Subcutaneous abdominal adipose tissue (tissue), 5 donors: ENCODE results near the gene LPAR2.
"Not testable (repeated sequence)": the region's sequence is repeated elsewhere in the genome, so short reads cannot be mapped to it uniquely, and the experiment has no call there.

Experiments
- H3K27ac ChIP-seq: one replicate; pipeline ENCODE4 v1.7.0; 2013; ENCODE audit warnings: low read depth, mild to moderate bottlenecking, inconsistent platforms, low read length, moderate library complexity
- H3K27me3 ChIP-seq, 5 donors: one replicate each; pipeline ENCODE4 v1.7.0; 2013; ENCODE audit warnings: low read length in 5 of 5, inconsistent platforms in 1 of 5; ENCODE audit not compliant: control insufficient read depth in 5 of 5, insufficient read depth in 4 of 5
- H3K36me3 ChIP-seq, 5 donors: one replicate each; pipeline ENCODE4 v1.7.0; 2013; ENCODE audit warnings: low read length in 5 of 5; ENCODE audit not compliant: control insufficient read depth in 5 of 5, insufficient read depth in 5 of 5
- H3K4me1 ChIP-seq, 5 donors: one replicate each; pipeline ENCODE4 v1.7.0; 2013; ENCODE audit warnings: low read length in 5 of 5, mild to moderate bottlenecking in 3 of 5, moderate library complexity in 1 of 5; ENCODE audit not compliant: control insufficient read depth in 5 of 5, insufficient read depth in 5 of 5
- H3K4me3 ChIP-seq, 5 donors: one replicate each; pipeline ENCODE4 v1.7.0; 2013; ENCODE audit warnings: low read length in 5 of 5, low read depth in 1 of 5
- H3K9ac ChIP-seq, 5 donors: one replicate each; pipeline ENCODE4 v1.7.0; 2013; ENCODE audit warnings: low read length in 5 of 5, mild to moderate bottlenecking in 4 of 5, moderate library complexity in 3 of 5
- H3K9me3 ChIP-seq, 5 donors: one replicate each; pipeline ENCODE4 v1.7.0; 2013; ENCODE audit warnings: low read length in 5 of 5; ENCODE audit not compliant: control insufficient read depth in 5 of 5
- donor health status: healthy.
- donor health status: healthy.
- donor health status: healthy.
- donor health status: healthy.
- donor health status: healthy.

LPAR2 gene

DNA sequence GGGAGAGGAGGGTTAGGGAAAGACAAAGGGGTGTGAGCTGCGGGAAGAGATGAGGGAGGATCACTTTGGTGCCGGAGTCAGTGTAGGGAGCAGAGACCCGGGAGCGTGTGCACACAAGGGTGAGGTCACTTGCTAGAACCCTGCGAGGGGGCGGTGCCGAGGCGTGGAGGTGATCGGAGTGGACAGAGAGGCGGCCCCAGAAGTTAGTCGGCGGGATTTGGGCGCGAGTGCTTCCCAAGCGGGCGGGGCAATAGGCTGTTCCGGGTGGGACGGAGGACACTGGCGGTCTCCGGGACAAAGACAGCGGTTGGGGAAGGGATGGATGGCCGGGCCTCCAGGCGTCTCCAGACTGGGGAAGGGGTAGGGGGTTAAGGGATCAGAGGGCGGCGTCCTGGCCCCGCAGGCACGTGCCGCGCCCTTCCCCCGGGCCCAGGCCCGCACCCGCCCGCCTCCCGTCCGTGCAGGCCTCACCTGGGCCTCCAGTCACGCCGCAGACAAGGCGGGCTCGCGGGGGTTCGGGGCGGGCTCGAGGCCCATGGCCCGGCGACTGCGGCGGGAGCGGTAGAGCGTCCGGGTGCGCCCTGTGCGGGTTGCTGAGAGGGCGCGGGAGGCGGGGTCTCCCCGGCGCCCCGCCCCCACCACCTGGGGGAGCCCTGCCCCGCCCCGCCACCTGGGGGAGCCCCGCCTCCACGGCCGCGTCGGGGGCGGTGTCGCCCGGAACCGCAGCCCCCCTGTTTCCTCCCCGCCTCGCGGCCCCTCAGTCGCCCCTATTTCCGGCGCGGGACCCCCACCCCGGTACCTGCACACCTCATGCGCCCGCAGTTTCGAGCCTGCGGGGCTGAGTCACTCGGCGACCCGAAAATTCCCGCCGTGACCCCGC, at the start of gene LPAR2:
TSS of gene LPAR2 (minus strand) at position 600 of the 880 bp plus-strand sequence. CDS start 945 bp downstream, outside the sequence.
- peaks cover 0 to 17% (median 4%) of the 10 kb centered on the region in 5 donors for H3K36me3 ChIP-seq
- peak within 1 kb of the TSS; percentile 49 to 66 (median 56) for H3K4me3 ChIP-seq
- peaks cover 2 to 19% (median 13%) of the 10 kb centered on the region in 5 donors for H3K4me1 ChIP-seq
- peak within 1 kb of the TSS in 4 of 5 donors; percentile 39 to 67 (median 56) for H3K9ac ChIP-seq
- H3K27ac ChIP-seq: no peak within 1 kb of the TSS
- H3K9me3 ChIP-seq: no peaks in the 10 kb centered on the region
- H3K27me3 ChIP-seq: peaks cover 0 to 8% (median 0%) of the 10 kb centered on the region in 5 donors

DNA sequence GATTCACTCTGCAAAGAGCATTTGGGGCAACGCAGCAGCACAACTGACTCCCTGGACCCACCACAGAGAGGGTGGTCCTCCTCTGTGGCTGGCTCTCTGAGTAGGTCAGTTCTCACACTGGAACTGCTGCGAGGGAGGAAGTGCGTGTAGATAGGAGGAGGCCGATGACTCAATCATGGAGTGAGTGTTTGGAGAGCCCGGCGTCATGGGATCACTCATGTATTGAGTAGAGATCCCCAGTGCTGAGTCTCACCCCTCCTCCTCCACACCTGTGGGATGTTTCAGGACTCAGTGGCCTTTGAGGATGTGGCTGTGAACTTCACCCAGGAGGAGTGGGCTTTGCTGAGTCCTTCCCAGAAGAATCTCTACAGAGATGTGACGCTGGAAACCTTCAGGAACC, 49.6 kb upstream of the LPAR2 start:
- H3K27me3 ChIP-seq: no peaks in the 10 kb centered on the region
- no peaks in the 10 kb centered on the region for H3K4me1 ChIP-seq
- no peak overlapping the region for H3K27ac ChIP-seq
- H3K9ac ChIP-seq: no peak overlapping the region
- no peak overlapping the region for H3K4me3 ChIP-seq
- H3K36me3 ChIP-seq: peaks cover 16 to 61% (median 30%) of the 10 kb centered on the region in 5 donors
- H3K9me3 ChIP-seq: peaks cover 2 to 30% (median 10%) of the 10 kb centered on the region in 5 donors

DNA sequence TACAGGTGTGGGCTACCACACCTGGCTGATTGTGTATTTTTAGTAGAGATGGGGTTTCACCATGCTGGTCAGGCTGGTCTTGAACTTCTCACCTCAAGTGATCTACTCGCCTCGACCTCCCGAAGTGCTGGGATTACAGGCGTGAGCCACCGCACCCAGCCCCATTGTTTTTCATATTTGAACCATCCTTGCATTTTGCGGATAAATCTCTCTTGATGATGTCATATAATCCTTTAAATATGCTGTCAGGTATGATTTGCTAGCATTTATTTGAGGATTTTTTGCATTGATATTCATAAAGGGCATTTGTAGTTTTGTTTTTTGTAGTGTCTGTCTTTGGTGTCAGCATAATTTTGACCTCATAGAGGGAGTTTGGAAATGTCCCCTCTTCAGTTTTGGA, 46.3 kb upstream of the LPAR2 start:
- Histone ChIP-seq H3K4me1 (peaks cover 0 to 11% (median 9%) of the 10 kb centered on the region in 5 donors), H3K9ac (no peak overlapping the region), H3K27ac (no peak overlapping the region), H3K27me3 (no peaks in the 10 kb centered on the region), H3K9me3 (peaks cover 0 to 10% (median 7%) of the 10 kb centered on the region in 5 donors), H3K4me3 (no peak overlapping the region), H3K36me3 (peaks cover 9 to 48% (median 22%) of the 10 kb centered on the region in 5 donors)

DNA sequence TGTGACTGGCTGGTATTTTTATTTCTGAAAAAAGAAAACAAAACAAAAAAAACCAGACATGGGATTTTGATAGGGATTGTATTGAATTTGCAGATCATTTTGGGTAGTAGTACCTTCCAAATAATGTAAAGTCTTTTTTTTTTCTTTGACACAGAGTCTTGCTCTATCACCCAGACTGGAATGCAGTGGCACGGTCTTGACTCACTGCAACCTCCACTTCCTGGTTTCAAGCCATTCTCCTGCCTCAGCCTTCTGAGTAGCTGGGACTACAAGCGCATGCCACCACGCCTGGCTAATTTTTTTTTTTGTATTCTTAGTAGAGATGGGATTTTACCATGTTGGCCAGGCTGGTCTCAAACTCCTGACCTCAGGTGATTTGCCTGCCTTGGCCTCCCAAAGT, 44.8 kb upstream of the LPAR2 start:
- Histone ChIP-seq H3K4me1 (peaks cover 0 to 22% (median 18%) of the 10 kb centered on the region in 5 donors), H3K27me3 (no peaks in the 10 kb centered on the region), H3K27ac (no peak overlapping the region), H3K4me3 (no peak overlapping the region), H3K36me3 (peaks cover 0 to 34% (median 9%) of the 10 kb centered on the region in 5 donors), H3K9ac (no peak overlapping the region), H3K9me3 (peaks cover 0 to 5% (median 0%) of the 10 kb centered on the region in 5 donors)

DNA sequence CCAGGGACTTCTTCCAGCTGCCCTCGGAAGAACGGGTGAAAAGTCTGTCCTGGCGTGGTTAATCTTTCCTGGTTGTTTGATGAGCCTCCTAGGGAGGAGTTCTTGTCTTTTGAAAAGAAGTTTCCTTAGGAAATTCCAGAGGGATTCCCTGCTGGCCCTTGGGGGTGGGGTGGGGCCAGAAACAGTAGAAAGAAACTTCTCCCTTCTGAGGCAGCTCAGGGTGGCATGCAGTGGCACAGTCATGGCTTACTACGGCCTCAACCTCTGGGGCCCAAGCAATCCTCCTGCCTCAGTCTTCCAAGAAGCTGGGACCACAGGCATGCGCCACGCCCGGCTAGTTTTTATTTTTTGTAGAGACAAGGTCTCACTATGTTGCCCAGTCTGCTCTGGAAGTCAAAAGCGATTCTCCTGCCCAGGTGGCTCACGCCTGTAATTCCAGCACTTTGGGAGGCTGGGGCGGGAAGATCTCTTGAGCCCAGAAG, 42.1 kb upstream of the LPAR2 start:
- H3K4me1 ChIP-seq: peaks cover 0 to 26% (median 18%) of the 10 kb centered on the region in 5 donors
- no peaks in the 10 kb centered on the region for H3K9me3 ChIP-seq
- peak overlapping the region in 2 of 5 donors; percentile 86 to 88 for H3K4me3 ChIP-seq
- no peaks in the 10 kb centered on the region for H3K27me3 ChIP-seq
- peak overlapping the region in 3 of 5 donors; percentile 28 to 95 (median 31) for H3K9ac ChIP-seq
- no peak overlapping the region for H3K27ac ChIP-seq
- H3K36me3 ChIP-seq: peaks cover 0 to 17% (median 0%) of the 10 kb centered on the region in 5 donors

DNA sequence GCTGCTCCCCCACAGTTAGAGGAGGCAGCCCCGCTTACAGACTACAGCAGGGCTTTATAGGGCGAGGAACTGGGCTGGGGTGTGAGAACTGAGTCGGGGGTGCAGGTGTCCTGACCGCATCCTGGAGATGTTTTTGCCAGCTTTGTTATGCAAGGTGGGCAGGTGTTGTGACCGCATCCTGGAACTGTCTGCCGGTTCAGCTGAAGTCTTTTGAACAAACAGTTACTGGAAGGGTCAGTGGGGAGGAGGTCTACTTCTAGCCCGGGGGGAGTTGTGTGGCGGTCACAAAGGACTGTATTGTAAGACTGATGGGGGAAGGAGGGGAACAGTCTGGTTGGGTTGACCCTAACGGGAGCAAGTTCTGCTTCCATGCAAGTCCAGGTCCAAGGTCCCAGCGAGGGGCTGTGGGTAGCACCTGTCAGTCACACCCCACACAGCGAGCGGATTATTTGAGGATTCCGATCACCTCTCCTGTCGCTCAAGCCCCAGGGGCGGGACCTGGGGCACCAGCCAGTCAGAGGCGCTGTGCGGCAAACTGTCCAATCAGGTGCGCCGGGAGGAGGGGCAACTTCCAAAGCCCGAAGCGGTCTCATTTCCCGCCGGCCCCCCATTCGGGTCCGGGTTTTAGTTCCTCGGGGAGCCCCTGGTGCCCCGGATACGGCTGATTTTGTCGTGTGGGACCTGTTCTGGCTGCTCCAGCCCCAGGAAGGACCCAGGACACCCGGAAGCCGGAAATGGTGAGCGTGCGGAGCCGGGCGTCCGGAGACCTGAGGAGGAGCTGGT, 40.4 kb upstream of the LPAR2 start, which contains the start of gene ZNF101:
TSS of gene ZNF101 (plus strand) at position 610 of the 783 bp plus-strand sequence. CDS start at position 735, 125 bp downstream.
- no peaks in the 10 kb centered on the region for H3K27me3 ChIP-seq
- H3K4me1 ChIP-seq: peaks cover 0 to 29% (median 18%) of the 10 kb centered on the region in 5 donors
- H3K36me3 ChIP-seq: peaks cover 0 to 12% (median 0%) of the 10 kb centered on the region in 5 donors
- peak within 1 kb of the TSS; percentile 50 for H3K27ac ChIP-seq
- peak within 1 kb of the TSS; percentile 56 to 96 (median 95) for H3K9ac ChIP-seq
- H3K9me3 ChIP-seq: no peaks in the 10 kb centered on the region
- peak within 1 kb of the TSS; percentile 77 to 94 (median 88) for H3K4me3 ChIP-seq

DNA sequence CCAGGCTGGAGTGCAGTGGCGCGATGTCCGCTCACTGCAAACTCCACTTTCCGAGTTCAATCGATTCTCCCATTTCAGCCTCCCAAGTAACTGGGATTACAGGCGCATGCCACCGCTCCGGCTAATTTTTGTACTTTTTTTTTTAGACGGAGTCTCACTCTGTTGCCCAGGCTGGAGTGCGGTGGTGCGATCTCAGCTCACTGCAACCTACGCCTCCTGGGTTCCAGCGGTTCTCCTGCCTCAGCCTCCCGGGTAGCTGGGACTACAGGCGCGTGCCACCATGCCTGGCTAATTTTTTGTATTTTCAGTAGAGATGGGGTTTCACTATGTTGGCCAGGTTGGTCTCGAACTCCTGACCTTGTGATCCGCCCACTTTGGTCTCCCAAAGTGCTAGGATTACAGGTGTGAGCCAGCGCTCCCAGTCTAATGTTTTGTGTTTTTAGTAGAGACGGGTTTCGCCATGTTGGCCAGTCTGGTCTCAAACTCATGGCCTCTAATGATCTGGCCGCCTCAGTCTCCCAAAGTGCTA, 37.5 kb upstream of the LPAR2 start:
- H3K4me1 ChIP-seq: peaks cover 14 to 52% (median 40%) of the 10 kb centered on the region in 5 donors
- not testable (repeated sequence) for H3K27ac ChIP-seq, H3K4me3 ChIP-seq

DNA sequence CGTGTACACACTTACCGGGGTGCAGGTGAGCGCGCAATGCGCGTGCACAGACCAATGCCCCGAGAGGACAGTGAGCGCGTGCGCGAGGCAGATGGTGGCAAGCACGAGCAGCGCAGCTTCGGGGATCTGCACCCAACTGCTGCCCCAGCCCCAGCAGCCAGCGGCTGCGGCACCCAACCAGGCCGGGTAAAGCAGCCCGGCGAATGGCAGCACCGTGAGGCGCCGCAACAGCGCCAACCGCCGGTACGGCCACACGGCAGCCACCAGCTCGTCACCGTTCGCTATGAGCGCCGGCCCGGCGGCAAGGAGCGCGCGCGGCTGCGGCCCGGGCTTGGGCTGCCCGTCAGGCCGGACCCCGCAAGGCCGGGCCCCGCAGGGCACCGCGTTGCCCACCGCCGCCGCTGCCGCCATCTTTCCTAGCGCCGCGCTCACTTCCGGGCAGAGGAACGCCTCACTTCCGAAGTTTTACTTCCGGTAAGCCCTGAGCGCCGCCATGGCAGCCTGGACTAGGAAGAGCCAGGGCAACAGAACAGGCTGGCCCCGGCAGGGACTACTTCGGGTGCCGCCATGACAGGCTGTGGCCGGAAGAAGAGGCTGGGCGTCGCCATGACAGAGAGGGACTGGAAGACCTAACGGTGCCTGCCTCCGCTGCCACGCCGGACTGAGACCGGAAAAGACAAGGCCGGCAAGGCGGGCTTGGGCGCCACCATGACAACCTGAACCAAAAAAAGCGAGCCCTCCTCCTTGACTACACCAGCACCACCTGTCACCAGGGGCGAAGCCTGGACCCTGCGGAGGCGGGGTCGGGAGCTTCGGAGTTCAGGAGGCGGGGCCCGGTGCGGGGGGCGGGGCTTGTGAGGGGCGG, 35.5 kb upstream of the LPAR2 start, which contains the start of gene ATP13A1:
TSS of gene ATP13A1 (minus strand) at position 421 of the 865 bp plus-strand sequence. CDS start at position 411, 10 bp downstream.
- peak within 1 kb of the TSS; percentile 65 to 98 (median 91) for H3K4me3 ChIP-seq
- peaks cover 14 to 37% (median 28%) of the 10 kb centered on the region in 5 donors for H3K4me1 ChIP-seq

More for the DNA sequence above, 37.5 kb upstream of the LPAR2 start:
- H3K36me3 ChIP-seq, H3K9ac ChIP-seq, H3K27me3 ChIP-seq, H3K9me3 ChIP-seq: not testable (repeated sequence)

More for the DNA sequence above, 35.5 kb upstream of the LPAR2 start, which contains the start of gene ATP13A1:
- Histone ChIP-seq H3K9ac (peak within 1 kb of the TSS; percentile 3 to 94 (median 82)), H3K36me3 (peaks cover 0 to 17% (median 16%) of the 10 kb centered on the region in 5 donors), H3K27me3 (no peaks in the 10 kb centered on the region), H3K27ac (peak within 1 kb of the TSS; percentile 90), H3K9me3 (no peaks in the 10 kb centered on the region)
